GM12892 (cell line): ENCODE results near the gene ZNF385D.

Experiments used
- POLR2A ChIP-seq: IDR thresholded peaks from 2 replicates; pipeline ENCODE4 v1.6.1; 2011; ENCODE audit warnings: low read depth, low read length, control low read depth
- POLR2AphosphoS5 ChIP-seq: IDR thresholded peaks from 2 replicates; pipeline ENCODE4 v1.6.1; 2011; ENCODE audit warnings: low read depth, low read length, control low read depth
- TAF1 ChIP-seq: IDR thresholded peaks from 2 replicates; pipeline ENCODE4 v1.6.1; 2011; ENCODE audit warnings: low read depth, mild to moderate bottlenecking, control low read depth, low read length, borderline replicate concordance

GRCh38 chr3:21620511-21621155, 130.4 kb downstream of the ZNF385D start:
- TF ChIP-seq POLR2A (no peak), POLR2AphosphoS5 (no peak), TAF1 (no peak)
